GM21390 (cell line): Measurements from ENCODE around the gene NUAK2.
"Not testable (repeated sequence)": the region's sequence is repeated elsewhere in the genome, so short reads cannot be mapped to it uniquely, and the experiment has no call there.

Experiments used
- ATAC-seq: cut with Tn5 transposase; IDR thresholded peaks from one replicate; pipeline ENCODE4 v1.9.1; 2021; ENCODE audit not compliant: unreplicated experiment

The NUAK2 gene

DNA sequence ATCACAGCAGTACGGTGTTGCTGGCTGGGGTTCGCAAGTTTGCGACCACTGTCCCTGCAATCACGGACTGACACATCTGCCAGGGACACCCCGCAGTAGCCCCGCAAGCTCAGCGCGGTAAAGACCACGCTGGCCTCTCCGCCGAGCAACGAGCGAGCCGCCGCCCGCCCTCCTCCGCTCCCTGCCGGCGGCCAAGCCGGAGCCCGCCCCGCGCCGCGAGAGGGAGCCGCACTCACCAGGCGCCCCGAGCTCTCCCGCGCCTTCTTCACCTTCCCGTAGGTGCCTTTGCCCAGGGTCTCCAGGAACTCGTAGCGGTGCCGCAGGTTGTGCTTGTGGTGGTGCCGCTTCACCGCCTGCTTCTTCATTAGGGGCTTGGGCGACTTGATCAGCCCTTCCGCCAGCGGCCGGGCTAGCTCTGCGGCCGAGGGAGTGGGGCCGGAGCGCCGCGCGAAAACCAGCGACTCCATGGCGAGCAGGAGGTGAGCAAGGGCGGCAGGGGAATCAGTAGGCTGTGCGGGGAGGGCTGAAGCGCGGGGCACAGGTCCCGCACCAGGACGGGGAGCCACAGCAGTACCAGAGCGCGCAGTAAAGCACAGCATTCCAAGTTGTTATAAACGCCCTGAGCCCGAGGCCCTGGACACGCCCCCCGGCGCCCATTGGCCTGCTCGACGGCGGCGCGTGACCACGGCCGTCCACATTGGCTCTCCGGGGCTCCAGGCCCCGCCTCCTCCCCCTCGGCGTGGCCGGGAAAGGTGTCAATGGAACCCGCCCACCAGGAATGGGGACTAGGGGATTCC lies at the start of gene NUAK2:
TSS of gene NUAK2 (minus strand) at position 584 of the 797 bp plus-strand sequence. CDS start at position 467, 117 bp downstream.
- ATAC-seq, result peak; percentile 49

DNA sequence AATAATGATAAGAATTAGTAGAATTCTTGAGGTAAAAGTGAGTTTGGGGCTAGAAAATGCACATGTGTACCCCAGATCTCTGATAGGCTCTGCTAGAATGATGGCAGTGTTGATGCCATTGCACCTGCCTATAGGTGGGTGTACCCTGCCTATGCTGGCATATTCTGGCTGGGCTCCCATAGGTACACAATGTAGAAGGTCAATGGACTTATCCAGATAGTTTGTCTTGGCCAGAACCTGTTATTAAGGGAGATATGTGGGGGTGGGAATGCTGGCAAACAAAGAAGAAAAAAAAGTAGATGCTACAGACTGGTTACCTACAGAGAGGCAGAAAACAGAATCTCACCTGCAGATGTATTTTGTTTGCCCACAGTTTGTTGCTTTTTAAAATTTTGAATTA lies 49.2 kb upstream of the NUAK2 start:
- ATAC-seq, result no peak

- no peak for ATAC-seq
Observed at GRCh38 chr1:205369701-205370123, 48.2 kb upstream of the NUAK2 start.

DNA sequence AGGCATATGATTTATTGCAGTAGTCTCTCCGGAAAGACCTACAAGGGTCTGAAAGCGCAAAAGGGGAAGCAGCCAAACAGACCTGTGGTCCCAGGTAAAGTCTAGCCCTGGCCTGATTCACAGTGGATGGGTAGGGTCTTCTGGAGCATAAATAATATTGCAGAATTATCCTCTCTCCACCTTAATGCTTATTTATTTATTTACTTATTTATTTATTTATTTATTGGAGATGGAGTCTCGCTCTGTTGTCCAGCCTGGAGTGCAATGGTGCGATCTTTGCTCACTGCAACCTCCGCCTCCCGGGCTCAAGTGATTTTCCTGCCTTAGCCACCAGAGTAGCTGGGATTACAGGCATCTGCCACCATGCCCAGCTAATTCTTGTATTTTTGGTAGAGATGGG lies 46.9 kb upstream of the NUAK2 start:
- ATAC-seq, result no peak

- no peak for ATAC-seq
Observed at GRCh38 chr1:205365945-205366463, 44.5 kb upstream of the NUAK2 start.

DNA sequence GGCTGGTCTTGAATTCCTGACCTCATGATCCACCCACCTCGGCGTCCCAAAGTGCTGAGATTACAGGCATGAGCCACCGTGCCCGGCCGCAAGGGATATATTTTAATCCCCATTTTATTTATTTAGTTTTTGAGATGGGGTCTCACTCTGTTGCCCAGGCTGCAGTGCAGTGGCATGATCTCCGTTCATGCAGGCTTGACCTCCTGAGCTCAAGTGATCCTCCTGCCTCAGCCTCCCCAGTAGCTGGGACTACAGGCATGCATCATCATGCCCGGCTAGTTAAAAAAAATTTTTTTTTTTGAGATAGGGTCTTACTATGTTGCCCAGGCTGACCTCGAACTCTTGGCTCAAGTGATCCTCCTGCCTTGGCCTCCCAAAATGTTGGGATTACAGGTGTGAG lies 43.5 kb upstream of the NUAK2 start:
- ATAC-seq, result not testable (repeated sequence)

DNA sequence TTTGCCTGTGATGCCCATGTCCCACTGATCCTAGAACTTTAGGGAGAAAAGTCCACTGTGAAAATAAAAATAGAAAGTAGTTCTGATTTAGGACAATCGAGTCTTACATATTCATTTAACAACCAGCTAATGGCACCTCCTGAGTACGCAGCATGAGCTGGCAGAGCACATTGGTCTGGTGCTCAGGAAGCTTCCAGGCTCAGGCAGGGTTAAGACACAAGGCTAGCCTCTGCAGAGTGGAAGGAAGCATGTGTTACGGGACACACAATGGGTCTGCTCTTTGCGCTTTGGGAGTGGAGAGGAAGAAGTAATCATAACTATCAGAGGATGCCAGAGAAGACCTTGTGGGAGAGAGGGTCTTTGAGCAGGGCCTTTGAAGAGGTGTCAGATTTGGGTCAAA lies 39.3 kb upstream of the NUAK2 start:
- ATAC-seq, result no peak

GRCh38 chr1:205359771-205360565 lies 38.4 kb upstream of the NUAK2 start:
- no peak for ATAC-seq

DNA sequence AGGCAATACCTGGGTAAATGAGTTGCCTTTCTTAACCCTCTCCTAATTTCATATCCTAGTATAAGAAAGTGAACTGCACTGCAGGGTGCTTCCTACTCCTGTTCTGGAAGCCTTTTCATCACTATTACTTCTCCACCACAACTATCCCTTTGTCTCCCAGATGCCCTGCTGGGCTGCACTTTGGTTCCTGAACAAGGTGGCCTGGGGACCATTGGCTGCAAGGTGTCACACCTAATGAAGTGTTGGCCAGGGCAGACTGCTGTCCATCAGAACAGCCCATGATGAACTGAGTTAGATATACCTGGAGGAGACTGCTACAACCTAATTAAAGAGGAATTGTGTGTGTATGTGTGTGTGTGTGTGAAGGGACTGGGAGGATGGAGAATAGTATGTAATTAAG lies 37.0 kb upstream of the NUAK2 start:
- ATAC-seq, result no peak

DNA sequence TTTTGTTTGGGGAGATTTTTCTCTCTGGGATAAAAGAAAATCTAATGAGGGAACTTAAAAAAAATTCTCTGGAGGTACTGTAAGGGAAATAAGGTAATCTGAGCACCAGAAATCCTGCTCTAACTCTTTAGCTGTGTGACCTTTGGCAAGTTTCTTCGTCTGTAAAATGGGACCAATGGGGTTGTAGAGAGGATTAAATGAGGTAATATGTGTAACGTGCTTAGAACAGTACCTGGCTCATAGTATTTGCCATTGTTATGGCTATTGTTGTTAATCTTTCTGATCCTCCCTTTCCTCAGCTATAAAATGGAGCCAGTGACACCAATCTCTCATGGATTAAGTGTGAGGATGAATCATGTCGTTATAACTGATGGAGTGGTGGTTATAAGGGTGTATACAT lies 36.0 kb upstream of the NUAK2 start:
- ATAC-seq, result no peak

- no peak for ATAC-seq
Observed at GRCh38 chr1:205356440-205357139, 35.0 kb upstream of the NUAK2 start, which contains the start of gene KLHDC8A. TSS of gene KLHDC8A (minus strand) at chr1:205356922. CDS start at chr1:205343604, 13,318 bp downstream.

DNA sequence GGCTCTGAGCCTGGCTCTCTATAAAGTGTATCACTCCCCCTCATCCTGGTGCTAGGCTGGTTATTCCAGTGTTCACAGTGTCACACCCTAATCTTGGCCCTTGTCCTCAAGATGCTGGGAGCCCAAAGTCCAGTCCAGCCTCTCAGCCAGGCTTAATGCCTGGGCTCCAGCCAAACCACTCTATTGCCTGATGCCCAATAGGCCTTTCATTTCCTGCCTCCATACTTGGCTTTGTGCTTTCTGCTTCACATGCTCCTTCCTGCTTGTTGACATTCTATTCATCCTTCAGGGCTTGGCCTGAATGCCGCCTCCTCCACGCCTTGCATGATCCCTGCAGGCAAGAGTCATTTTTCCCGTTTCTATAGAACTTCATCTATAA lies 33.5 kb upstream of the NUAK2 start:
- no peak for ATAC-seq

DNA sequence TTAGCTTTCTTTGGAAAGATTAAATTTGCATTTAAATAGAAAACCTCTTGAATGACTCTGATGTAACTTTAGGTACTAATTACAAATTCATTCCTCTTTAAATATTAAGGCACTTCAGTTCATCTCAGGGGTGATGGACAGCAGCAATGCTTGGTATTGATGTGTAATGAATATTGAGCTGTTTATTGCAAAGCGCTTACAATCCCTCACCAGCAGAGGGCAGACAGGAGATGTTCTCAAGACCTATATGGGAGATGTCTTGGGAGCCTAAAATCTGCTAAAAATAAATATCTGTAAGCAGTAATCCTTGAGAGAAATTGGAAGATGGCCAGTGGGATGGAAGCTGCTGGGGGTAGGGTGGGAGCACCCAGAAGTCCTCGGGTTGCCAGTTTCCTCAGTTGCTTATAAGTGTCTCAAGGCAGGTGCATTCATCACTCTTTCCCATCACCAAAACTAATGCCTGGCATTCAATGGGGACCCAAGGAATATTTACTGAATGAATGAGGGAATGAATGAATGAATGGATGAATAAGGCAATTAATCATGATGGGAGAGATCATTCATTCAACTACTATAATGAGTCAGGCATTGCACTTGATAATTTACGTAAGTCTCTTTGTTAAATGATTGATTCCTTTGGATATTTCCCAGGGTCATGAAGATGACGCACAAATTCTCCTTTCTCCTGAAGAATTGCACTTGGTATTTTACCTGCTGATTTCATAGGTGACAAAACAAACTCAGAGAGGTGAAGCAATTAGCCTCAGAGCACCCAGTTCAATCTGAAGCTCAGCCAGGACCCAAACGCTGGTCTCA lies 32.9 kb upstream of the NUAK2 start:
- no peak for ATAC-seq

- no peak for ATAC-seq
Observed at GRCh38 chr1:205353612-205354011, 32.1 kb upstream of the NUAK2 start.

DNA sequence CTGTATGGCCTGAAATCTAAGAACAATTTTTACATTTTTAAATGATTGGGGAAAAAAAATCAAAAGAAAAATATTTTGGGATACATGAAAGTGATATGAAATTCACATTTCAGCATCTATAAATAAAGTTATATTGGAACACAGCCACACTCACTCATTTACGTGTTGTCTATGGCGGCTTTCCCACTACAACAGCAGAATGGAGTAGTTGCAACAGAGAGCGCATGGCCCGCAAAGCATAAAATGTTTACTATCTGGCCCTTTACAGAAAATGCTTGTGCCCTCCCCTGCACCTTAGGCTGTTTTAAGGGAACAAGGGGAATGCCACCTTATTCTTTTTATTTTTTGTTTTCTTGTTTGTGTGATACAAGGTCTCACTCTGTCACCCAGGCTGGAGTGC lies 31.6 kb upstream of the NUAK2 start:
- ATAC-seq, result no peak

DNA sequence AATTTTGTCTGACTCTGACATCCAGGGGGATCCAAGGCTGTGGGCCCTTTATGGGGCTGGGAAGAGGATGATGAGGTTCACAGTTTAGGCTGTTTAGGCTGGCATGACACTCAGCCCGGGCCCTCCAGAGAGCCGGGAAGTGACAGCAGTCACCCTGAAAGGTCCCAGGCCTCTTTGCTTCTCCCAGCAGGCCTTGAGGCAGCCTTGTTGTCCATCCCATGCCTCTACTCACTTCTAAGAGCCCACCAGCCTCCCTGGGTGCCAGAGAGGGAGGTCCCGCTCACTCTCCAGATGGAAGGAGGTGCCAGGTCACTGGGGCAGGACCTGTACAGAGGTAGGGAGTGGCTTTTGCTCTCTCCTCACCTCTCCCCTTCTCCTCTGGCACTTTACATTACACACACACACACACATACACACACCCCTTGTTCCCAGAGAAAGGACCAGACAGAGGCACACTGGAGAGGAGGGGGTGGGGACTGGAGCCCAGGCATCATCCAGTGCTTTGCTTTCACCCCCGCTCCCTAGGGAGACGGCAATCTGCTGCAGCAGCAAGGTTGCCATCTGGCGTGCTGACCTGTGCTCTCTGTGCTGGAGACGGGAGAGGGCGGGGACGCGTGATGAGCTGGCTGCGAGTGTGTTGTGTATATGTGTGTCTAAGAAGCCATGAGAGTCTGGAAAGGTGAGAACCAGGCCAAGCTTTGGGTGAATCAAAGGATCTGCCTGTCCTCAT lies 30.6 kb upstream of the NUAK2 start:
- ATAC-seq, result no peak

DNA sequence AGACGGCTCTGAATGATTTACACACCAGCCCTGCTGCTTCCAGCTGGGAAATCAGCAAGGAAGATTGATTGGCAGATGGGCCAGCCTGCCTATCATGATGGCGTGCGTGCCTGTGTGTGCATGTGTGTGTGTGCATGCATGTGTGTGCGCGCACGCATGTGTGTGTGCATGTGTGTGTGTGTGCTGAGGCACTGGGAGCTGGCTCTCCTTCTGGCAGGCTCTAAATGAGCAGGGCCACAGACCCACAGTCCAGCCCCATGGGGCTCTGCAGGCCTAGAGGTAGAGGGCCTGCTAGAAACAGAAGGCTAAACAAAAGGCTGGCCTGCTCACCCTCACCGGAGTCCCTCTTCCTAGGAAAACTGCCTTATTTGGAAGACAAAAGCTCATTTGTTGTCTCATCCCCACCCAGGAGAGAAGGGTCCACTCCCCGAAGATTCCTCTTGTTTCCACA lies 29.2 kb upstream of the NUAK2 start:
- no peak for ATAC-seq

- no peak for ATAC-seq
Observed at GRCh38 chr1:205350124-205350523, 28.6 kb upstream of the NUAK2 start.

- ATAC-seq, result no peak
Observed at GRCh38 chr1:205348554-205349487, 27.3 kb upstream of the NUAK2 start.
